Parathyroid adenoma (tissue), 2 donors: ENCODE results near the gene CHIT1.

Experiments
- H2AFZ ChIP-seq: fragments of 300-600 bp; sonication (generic); one replicate; pipeline ENCODE4 v1.7.0; 2017; ENCODE audit warnings: antibody characterized with exemption, mild to moderate bottlenecking
- H3K27ac ChIP-seq: fragments of 300-600 bp; sonication (generic); one replicate; pipeline ENCODE4 v1.7.0; 2017
- H3K27me3 ChIP-seq: fragments of 300-600 bp; sonication (generic); one replicate; pipeline ENCODE4 v1.7.0; 2017; ENCODE audit warnings: low read length; ENCODE audit not compliant: control insufficient read depth, insufficient read depth
- H3K36me3 ChIP-seq: fragments of 300-600 bp; sonication (generic); one replicate; pipeline ENCODE4 v1.7.0; 2017; ENCODE audit warnings: low read length; ENCODE audit not compliant: control insufficient read depth, insufficient read depth
- H3K4me1 ChIP-seq: fragments of 300-600 bp; sonication (generic); one replicate; pipeline ENCODE4 v1.7.0; 2017; ENCODE audit warnings: control low read depth
- H3K4me2 ChIP-seq: fragments of 300-600 bp; sonication (generic); one replicate; pipeline ENCODE4 v1.7.0; 2017; ENCODE audit warnings: low read length
- H3K4me3 ChIP-seq: fragments of 300-600 bp; sonication (generic); one replicate; pipeline ENCODE4 v1.7.0; 2017; ENCODE audit warnings: low read depth, low read length
- H3K79me2 ChIP-seq: fragments of 300-600 bp; sonication (generic); one replicate; pipeline ENCODE4 v1.7.0; 2017; ENCODE audit warnings: control low read depth
- H3K9ac ChIP-seq: fragments of 300-600 bp; sonication (generic); one replicate; pipeline ENCODE4 v1.7.0; 2017; ENCODE audit warnings: mild to moderate bottlenecking
- H3K9me3 ChIP-seq: fragments of 300-600 bp; sonication (generic); one replicate; pipeline ENCODE4 v1.7.0; 2017; ENCODE audit warnings: low read length; ENCODE audit not compliant: control insufficient read depth
- CTCF ChIP-seq: fragments of 300-600 bp; sonication (generic); IDR thresholded peaks from one replicate; pipeline ENCODE4 v1.7.0; 2017; ENCODE audit warnings: antibody characterized with exemption, mild to moderate bottlenecking
- donor health status: primary hyperparathyroidism.

The CHIT1 gene

GRCh38 chr1:203200916-203201315, 28.6 kb downstream of the CHIT1 start:
- TF ChIP-seq CTCF: no peak
- H3K9me3 ChIP-seq: no peaks in the 10 kb centered on the region
- no peak overlapping the region for H3K4me3 ChIP-seq
- H3K4me1 ChIP-seq: no peaks in the 10 kb centered on the region
- no peak overlapping the region for H3K27ac ChIP-seq
- no peak overlapping the region for H2AFZ ChIP-seq
- H3K79me2 ChIP-seq: no peaks in the 10 kb centered on the region
- no peaks in the 10 kb centered on the region for H3K27me3 ChIP-seq
- H3K36me3 ChIP-seq: no peaks in the 10 kb centered on the region
- no peak overlapping the region for H3K9ac ChIP-seq
- no peak overlapping the region for H3K4me2 ChIP-seq

- H3K9ac ChIP-seq: no peak overlapping the region
- no peaks in the 10 kb centered on the region for H3K4me1 ChIP-seq
- no peaks in the 10 kb centered on the region for H3K79me2 ChIP-seq
- no peaks in the 10 kb centered on the region for H3K27me3 ChIP-seq
- no peak overlapping the region for H3K27ac ChIP-seq
- H3K4me3 ChIP-seq: no peak overlapping the region
- no peaks in the 10 kb centered on the region for H3K36me3 ChIP-seq
- no peak overlapping the region for H3K4me2 ChIP-seq
- no peak for TF ChIP-seq CTCF
- H2AFZ ChIP-seq: no peak overlapping the region
- H3K9me3 ChIP-seq: no peaks in the 10 kb centered on the region
These were observed 29.5 kb downstream of the CHIT1 start for GRCh38 chr1:203199816-203200571.

- Histone ChIP-seq H3K9me3 (no peaks in the 10 kb centered on the region), H3K27ac (no peak overlapping the region), H3K36me3 (no peaks in the 10 kb centered on the region), H3K4me2 (no peak overlapping the region), H3K27me3 (no peaks in the 10 kb centered on the region), H3K4me1 (no peaks in the 10 kb centered on the region), H3K9ac (no peak overlapping the region), H3K4me3 (no peak overlapping the region), H3K79me2 (no peaks in the 10 kb centered on the region), H2AFZ (no peak overlapping the region)
- no peak for TF ChIP-seq CTCF
These were observed 30.0 kb downstream of the CHIT1 start for GRCh38 chr1:203199481-203199815.

GRCh38 chr1:203199002-203199401, 30.5 kb downstream of the CHIT1 start:
- Histone ChIP-seq H3K9ac (no peak overlapping the region), H3K9me3 (no peaks in the 10 kb centered on the region), H3K27me3 (no peaks in the 10 kb centered on the region), H3K79me2 (no peaks in the 10 kb centered on the region), H3K4me3 (no peak overlapping the region), H2AFZ (no peak overlapping the region), H3K4me1 (no peaks in the 10 kb centered on the region), H3K27ac (no peak overlapping the region), H3K36me3 (no peaks in the 10 kb centered on the region), H3K4me2 (no peak overlapping the region)
- TF ChIP-seq CTCF: no peak

GRCh38 chr1:203197625-203198024, 31.8 kb downstream of the CHIT1 start:
- Histone ChIP-seq H3K9ac (no peak overlapping the region), H3K4me3 (no peak overlapping the region), H3K9me3 (no peaks in the 10 kb centered on the region), H3K27me3 (no peaks in the 10 kb centered on the region), H3K27ac (no peak overlapping the region), H3K4me1 (no peaks in the 10 kb centered on the region), H3K79me2 (no peaks in the 10 kb centered on the region), H2AFZ (no peak overlapping the region), H3K36me3 (no peaks in the 10 kb centered on the region), H3K4me2 (no peak overlapping the region)
- TF ChIP-seq CTCF: no peak
